SU-DHL-6 (cell line): ENCODE data around the gene PRPF6.

Source experiments
- H2AFZ ChIP-seq: fragments of 200-600 bp; sonication (generic); 2 replicates; pipeline ENCODE4 v1.6.1; 2014; ENCODE audit warnings: low read depth, mild to moderate bottlenecking, moderate library complexity, mixed read lengths, antibody characterized with exemption, low read length; ENCODE audit not compliant: severe bottlenecking
- H3F3A ChIP-seq: fragments of 200-600 bp; shearing (Covaris generic); 2 replicates; pipeline ENCODE4 v1.6.0; 2016; ENCODE audit warnings: antibody characterized with exemption, mild to moderate bottlenecking; ENCODE audit not compliant: insufficient read depth
- H3K27ac ChIP-seq: fragments of 200-600 bp; sonication (generic); 2 replicates; pipeline ENCODE4 v1.5.1; 2016; ENCODE audit warnings: low read depth, mild to moderate bottlenecking, low read length, moderate library complexity, mixed read lengths
- H3K27me3 ChIP-seq: fragments of 200-600 bp; sonication (generic), shearing (Covaris generic); 2 replicates; pipeline ENCODE4 v1.6.0; 2014; ENCODE audit warnings: mild to moderate bottlenecking, low read length
- H3K36me3 ChIP-seq: fragments of 200-600 bp; sonication (generic); 2 replicates; pipeline ENCODE4 v1.6.1; 2014; ENCODE audit warnings: mild to moderate bottlenecking, low read length, mixed read lengths
- H3K4me2 ChIP-seq: fragments of 300-600, 200-600 bp; shearing (Covaris generic), sonication (generic); 2 replicates; pipeline ENCODE4 v1.6.0; 2014; ENCODE audit warnings: low read length, low read depth, mild to moderate bottlenecking; ENCODE audit not compliant: poor library complexity, severe bottlenecking
- H3K4me3 ChIP-seq: fragments of 200-600 bp; sonication (generic); 2 replicates; pipeline ENCODE4 v1.5.1; 2014; ENCODE audit warnings: antibody characterized with exemption, low read length, mild to moderate bottlenecking, mixed read lengths; ENCODE audit not compliant: insufficient read depth, poor library complexity, severe bottlenecking
- H3K79me2 ChIP-seq: fragments of 200-600 bp; sonication (generic); 2 replicates; pipeline ENCODE4 v1.6.1; 2014; ENCODE audit warnings: mild to moderate bottlenecking, low read length, moderate library complexity; ENCODE audit not compliant: insufficient read depth
- H3K9ac ChIP-seq: fragments of 200-600 bp; sonication (generic); 2 replicates; pipeline ENCODE4 v1.7.0; 2014; ENCODE audit warnings: mild to moderate bottlenecking, low read length
- H3K9me2 ChIP-seq: fragments of 200-600 bp; sonication (generic); replicated peaks from 2 replicates; pipeline ENCODE4 v1.6.1; 2014; ENCODE audit warnings: low read length; ENCODE audit not compliant: insufficient read depth
- H3K9me3 ChIP-seq: fragments of 200-600 bp; sonication (generic); 2 replicates; pipeline ENCODE4 v1.6.1; 2014; ENCODE audit warnings: low read length, mixed read lengths; ENCODE audit not compliant: insufficient read depth
- H4K20me1 ChIP-seq: fragments of 200-600 bp; sonication (generic); 2 replicates; pipeline ENCODE4 v1.6.1; 2014; ENCODE audit warnings: low read depth, mild to moderate bottlenecking, antibody characterized with exemption, low read length, moderate library complexity, mixed read lengths
- EZH2phosphoT487 ChIP-seq: fragments of 200-600 bp; sonication (generic), shearing (Covaris generic); conservative IDR thresholded peaks from 2 replicates; pipeline ENCODE4 v1.6.1; 2018; ENCODE audit warnings: mild to moderate bottlenecking, antibody characterized with exemption, low read length, moderate library complexity, mixed read lengths
- TF ChIP-seq, protein P1 (sequence below): fragments of 200-600 bp; sonication (generic); IDR thresholded peaks from one replicate; pipeline ENCODE4 v1.5.1; 2017; ENCODE audit warnings: antibody characterized with exemption, mild to moderate bottlenecking, low read length, moderate library complexity; ENCODE audit not compliant: insufficient read depth, poor library complexity, severe bottlenecking

Gene PRPF6

DNA sequence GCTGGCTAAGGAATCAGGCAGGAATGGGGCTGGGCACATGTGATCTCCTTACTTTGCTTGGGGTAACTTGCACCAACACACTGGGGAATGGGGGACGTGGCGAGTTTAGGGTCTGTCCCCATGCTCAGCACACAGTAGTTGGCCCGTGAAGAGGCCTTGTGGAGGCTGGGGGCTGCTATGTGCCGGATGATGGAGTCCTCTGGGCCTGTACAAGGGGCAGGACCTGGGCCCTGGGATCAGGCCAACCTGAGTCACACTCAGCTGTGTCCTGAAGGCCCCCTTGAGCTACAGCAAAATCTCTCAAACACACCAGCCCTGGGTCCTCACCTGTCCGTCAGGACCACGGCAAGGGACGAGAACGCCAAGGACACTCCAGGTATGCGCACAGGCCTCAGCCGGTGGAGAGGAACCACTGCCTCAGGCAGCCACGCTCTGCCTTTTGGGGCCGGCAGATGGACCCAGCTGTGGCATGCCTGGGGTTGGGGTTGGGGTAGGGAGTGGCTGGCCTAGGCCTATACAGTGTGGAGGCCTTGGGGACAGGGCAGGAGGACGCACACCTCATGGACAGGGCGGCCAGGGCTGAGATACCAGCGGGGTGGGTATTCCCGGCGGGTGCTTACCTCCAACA is 35.8 kb upstream of the PRPF6 start:
- H3F3A ChIP-seq, result peaks cover 12% of the 10 kb centered on the region
- no peak overlapping the region for H3K4me2 ChIP-seq
- no peaks in the 10 kb centered on the region for H3K36me3 ChIP-seq
- no peaks in the 10 kb centered on the region for H3K79me2 ChIP-seq
- no peaks in the 10 kb centered on the region for H3K9me2 ChIP-seq
- no peak overlapping the region for H3K9ac ChIP-seq
- no peak overlapping the region for H3K27ac ChIP-seq
- no peaks in the 10 kb centered on the region for H3K9me3 ChIP-seq
- TF ChIP-seq, protein P1, sequence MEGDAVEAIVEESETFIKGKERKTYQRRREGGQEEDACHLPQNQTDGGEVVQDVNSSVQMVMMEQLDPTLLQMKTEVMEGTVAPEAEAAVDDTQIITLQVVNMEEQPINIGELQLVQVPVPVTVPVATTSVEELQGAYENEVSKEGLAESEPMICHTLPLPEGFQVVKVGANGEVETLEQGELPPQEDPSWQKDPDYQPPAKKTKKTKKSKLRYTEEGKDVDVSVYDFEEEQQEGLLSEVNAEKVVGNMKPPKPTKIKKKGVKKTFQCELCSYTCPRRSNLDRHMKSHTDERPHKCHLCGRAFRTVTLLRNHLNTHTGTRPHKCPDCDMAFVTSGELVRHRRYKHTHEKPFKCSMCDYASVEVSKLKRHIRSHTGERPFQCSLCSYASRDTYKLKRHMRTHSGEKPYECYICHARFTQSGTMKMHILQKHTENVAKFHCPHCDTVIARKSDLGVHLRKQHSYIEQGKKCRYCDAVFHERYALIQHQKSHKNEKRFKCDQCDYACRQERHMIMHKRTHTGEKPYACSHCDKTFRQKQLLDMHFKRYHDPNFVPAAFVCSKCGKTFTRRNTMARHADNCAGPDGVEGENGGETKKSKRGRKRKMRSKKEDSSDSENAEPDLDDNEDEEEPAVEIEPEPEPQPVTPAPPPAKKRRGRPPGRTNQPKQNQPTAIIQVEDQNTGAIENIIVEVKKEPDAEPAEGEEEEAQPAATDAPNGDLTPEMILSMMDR, result no peak
- no peak for TF ChIP-seq EZH2phosphoT487
- H3K27me3 ChIP-seq, result no peaks in the 10 kb centered on the region
- H2AFZ ChIP-seq, result no peak overlapping the region
- no peaks in the 10 kb centered on the region for H4K20me1 ChIP-seq
- no peak overlapping the region for H3K4me3 ChIP-seq

DNA sequence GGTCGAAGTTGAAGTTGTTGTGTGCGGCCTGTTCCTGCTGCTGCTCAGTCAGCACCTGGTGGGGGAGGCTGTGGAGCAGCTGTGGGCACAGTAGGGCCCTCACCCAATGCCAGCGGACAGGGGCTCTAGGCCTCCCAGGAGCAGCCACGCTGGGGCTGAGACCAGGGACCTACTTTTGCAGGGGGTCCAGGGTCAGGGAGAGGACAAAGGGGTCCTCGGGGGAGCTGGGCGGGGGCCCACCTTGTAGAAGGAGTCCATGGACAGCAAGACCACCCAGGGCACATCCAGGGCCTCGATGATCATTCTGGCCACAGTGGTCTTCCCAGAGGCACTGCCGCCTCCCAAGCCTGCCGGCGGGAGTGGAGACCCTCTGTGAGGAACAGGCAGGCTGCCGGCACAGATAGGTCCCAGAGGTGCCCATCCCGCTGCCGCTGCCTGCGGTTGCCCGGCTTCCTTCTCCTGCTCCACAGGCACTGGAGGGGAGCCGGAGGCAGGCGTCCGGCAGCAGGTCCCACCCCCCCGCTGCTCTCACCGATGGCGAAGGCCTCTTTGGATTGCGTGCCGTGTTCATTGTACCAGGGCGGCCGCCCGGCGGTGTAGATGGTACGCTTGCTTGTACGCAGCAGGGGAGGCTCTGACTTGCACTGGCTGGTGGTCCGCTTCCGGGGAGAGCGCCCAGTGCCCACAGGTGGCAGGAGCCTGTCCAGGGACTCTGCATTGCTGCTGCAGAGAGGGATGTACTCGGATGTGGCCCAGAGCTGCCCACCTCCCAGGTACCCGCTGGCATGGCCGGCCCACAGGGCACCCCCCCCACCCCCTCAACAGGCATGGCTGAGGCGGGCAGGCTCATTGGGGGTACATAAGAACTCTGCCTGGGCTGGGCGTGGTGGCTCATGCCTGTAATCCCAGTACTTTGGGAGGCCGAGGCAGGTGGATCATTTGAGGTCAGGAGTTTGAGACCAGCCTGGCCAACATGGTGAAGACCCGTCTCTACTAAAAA is 34.7 kb upstream of the PRPF6 start:
- no peaks in the 10 kb centered on the region for H3K36me3 ChIP-seq
- H3K4me2 ChIP-seq, result no peak overlapping the region
- no peak for TF ChIP-seq EZH2phosphoT487
- TF ChIP-seq, protein P1, result no peak
- no peaks in the 10 kb centered on the region for H3K9me2 ChIP-seq
- H3K27ac ChIP-seq, result no peak overlapping the region
- H4K20me1 ChIP-seq, result no peaks in the 10 kb centered on the region
- no peaks in the 10 kb centered on the region for H3K27me3 ChIP-seq
- H2AFZ ChIP-seq, result no peak overlapping the region
- no peak overlapping the region for H3K9ac ChIP-seq
- H3F3A ChIP-seq, result peaks cover 15% of the 10 kb centered on the region
- H3K4me3 ChIP-seq, result no peak overlapping the region
- H3K79me2 ChIP-seq, result peaks cover 4% of the 10 kb centered on the region; the same call in 1 of the 2 replicates
- H3K9me3 ChIP-seq, result no peaks in the 10 kb centered on the region

DNA sequence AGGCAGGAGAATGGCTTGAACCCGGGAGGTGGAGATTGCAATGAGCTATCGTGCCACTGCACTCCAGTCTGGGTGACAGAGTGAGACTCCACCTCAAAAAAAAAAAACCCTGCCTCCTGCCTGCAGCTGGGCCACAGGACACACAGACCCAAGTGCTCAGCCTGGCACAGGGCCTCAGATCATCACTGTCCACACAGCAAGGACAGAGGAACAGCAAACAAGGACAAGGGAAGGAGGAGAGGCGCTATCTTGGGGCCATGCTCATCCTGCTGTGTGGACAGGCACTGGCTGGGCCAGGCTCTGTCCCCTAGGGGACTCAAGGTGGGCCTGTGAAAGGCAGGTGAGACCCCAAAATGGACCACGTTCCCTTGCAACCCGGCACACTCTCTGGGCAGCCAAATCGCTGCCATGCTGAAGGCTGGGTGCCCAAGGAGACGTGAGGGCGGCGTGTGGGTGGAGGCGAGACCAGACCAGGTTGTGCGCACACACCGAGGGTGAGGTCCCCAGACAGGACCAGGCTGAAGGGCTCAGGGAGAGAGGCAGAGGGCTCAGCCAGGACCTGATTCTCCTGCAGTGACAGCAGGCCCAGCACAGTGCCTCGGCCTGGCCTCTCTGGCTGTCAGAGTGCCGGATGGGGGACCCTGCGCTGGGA is 33.8 kb upstream of the PRPF6 start:
- Histone ChIP-seq H3K27ac (no peak overlapping the region), H3K9ac (no peak overlapping the region), H4K20me1 (no peaks in the 10 kb centered on the region)

More for the DNA sequence above, 33.8 kb upstream of the PRPF6 start:
- no peak for TF ChIP-seq EZH2phosphoT487
- TF ChIP-seq, protein P1, result no peak
- no peaks in the 10 kb centered on the region for H3K9me3 ChIP-seq
- no peaks in the 10 kb centered on the region for H3K9me2 ChIP-seq
- peaks cover 15% of the 10 kb centered on the region for H3F3A ChIP-seq
- H3K27me3 ChIP-seq, result no peaks in the 10 kb centered on the region
- no peak overlapping the region for H3K4me2 ChIP-seq
- H2AFZ ChIP-seq, result no peak overlapping the region
- H3K79me2 ChIP-seq, result peaks cover 7% of the 10 kb centered on the region; the same call in 1 of the 2 replicates
- no peak overlapping the region for H3K4me3 ChIP-seq
- no peaks in the 10 kb centered on the region for H3K36me3 ChIP-seq
